NCI-H1092 (cell line): ENCODE results near the gene TRAPPC6A.
A peak's percentile ranks its signal among the peaks of the same experiment; 100 is the strongest.

ENCODE experiments used
- DNase-seq: peaks from one replicate; lab custom pipeline; 2025; lab: John Stamatoyannopoulos, UW

The TRAPPC6A gene

GRCh38 chr19:45147835-45148676, 30.0 kb downstream of the TRAPPC6A start:
- no peak for DNase-seq

GRCh38 chr19:45146741-45147205, 31.3 kb downstream of the TRAPPC6A start:
- DNase-seq: no peak

GRCh38 chr19:45146251-45146650, 31.8 kb downstream of the TRAPPC6A start:
- DNase-seq: no peak

GRCh38 chr19:45145270-45146189, 32.5 kb downstream of the TRAPPC6A start:
- DNase-seq: no peak

GRCh38 chr19:45144431-45145269, 33.4 kb downstream of the TRAPPC6A start:
- DNase-seq: no peak

- no peak for DNase-seq
Measured at GRCh38 chr19:45142726-45143110, 35.3 kb downstream of the TRAPPC6A start.

- no peak for DNase-seq
Measured at GRCh38 chr19:45142016-45142725, 35.9 kb downstream of the TRAPPC6A start.

- no peak for DNase-seq
Measured at GRCh38 chr19:45141203-45141900, 36.7 kb downstream of the TRAPPC6A start.

GRCh38 chr19:45140533-45140932, 37.5 kb downstream of the TRAPPC6A start:
- DNase-seq: no peak

GRCh38 chr19:45140144-45140503, 37.9 kb downstream of the TRAPPC6A start:
- DNase-seq: no peak

- no peak for DNase-seq
Measured at GRCh38 chr19:45139286-45140143, 38.5 kb downstream of the TRAPPC6A start.

GRCh38 chr19:45138303-45138751, 39.7 kb downstream of the TRAPPC6A start:
- no peak for DNase-seq

GRCh38 chr19:45137179-45137761, 40.8 kb downstream of the TRAPPC6A start:
- DNase-seq: no peak

GRCh38 chr19:45136507-45137178, 41.4 kb downstream of the TRAPPC6A start:
- DNase-seq: no peak

- DNase-seq: no peak
Measured at GRCh38 chr19:45135176-45135885, 42.7 kb downstream of the TRAPPC6A start.

- no peak for DNase-seq
Measured at GRCh38 chr19:45133661-45134060, 44.4 kb downstream of the TRAPPC6A start.

- peak; percentile 55 for DNase-seq
Measured at GRCh38 chr19:45130888-45131615, 47.0 kb downstream of the TRAPPC6A start.
